Common myeloid progenitor, CD34-positive (primary cell): ENCODE results near the gene TERC.
A peak's percentile ranks its signal among the peaks of the same experiment; 100 is the strongest.

ENCODE experiments used
- CTCF ChIA-PET: fragments of 350-600 bp; sonication (Branson Sonifier 250); formaldehyde crosslinking; loops from one replicate; lab custom pipeline; 2021; ENCODE audit warnings: antibody characterized with exemption; lab: Charles Lee
- POLR2A ChIA-PET: fragments of 350-600 bp; sonication (Branson Sonifier 250); formaldehyde crosslinking; loops from one replicate; lab custom pipeline; 2021; ENCODE audit warnings: antibody characterized with exemption; lab: Charles Lee
- DNase-seq, 3 donors: peaks; one replicate each; pipeline versions ENCODE4 v3.0.0 to v3.0.0-alpha.2; 2013
- H3K27ac ChIP-seq, 2 experiments: 1 replicate in 1 of 2; 2 replicates in 1 of 2; pipeline ENCODE4 v1.7.0; 2013; ENCODE audit warnings: inconsistent platforms in 2 of 2, low read length in 2 of 2, mild to moderate bottlenecking in 2 of 2, low read depth in 1 of 2, moderate library complexity in 1 of 2; ENCODE audit not compliant: severe bottlenecking in 2 of 2, insufficient read depth in 1 of 2, poor library complexity in 1 of 2
- H3K27me3 ChIP-seq, 5 experiments: replicated peaks in 2 of 5; 1 replicate in 3 of 5; 2 replicates in 2 of 5; pipeline versions ENCODE4 v1.6.1 to v1.7.0; 2013; ENCODE audit warnings: low read length in 4 of 5, mild to moderate bottlenecking in 2 of 5, moderate library complexity in 2 of 5, inconsistent platforms in 1 of 5; ENCODE audit not compliant: insufficient read depth in 5 of 5, control insufficient read depth in 4 of 5
- H3K36me3 ChIP-seq, 4 experiments: 1 replicate in 2 of 4; 2 replicates in 2 of 4; pipeline versions ENCODE4 v1.6.1 to v1.7.0; 2013; ENCODE audit warnings: low read length in 3 of 4, control low read depth in 1 of 4, mild to moderate bottlenecking in 1 of 4; ENCODE audit not compliant: control insufficient read depth in 4 of 4, insufficient read depth in 4 of 4
- H3K4me1 ChIP-seq, 4 experiments: 1 replicate in 3 of 4; 2 replicates in 1 of 4; pipeline versions ENCODE4 v1.6.1 to v1.7.1; 2013; ENCODE audit warnings: low read length in 3 of 4, mild to moderate bottlenecking in 3 of 4, control low read depth in 1 of 4, inconsistent platforms in 1 of 4, moderate library complexity in 1 of 4; ENCODE audit not compliant: control insufficient read depth in 4 of 4, insufficient read depth in 4 of 4; ENCODE audit errors: control extremely low read depth in 1 of 4
- H3K4me3 ChIP-seq, 7 experiments: 1 replicate in 4 of 7; 2 replicates in 3 of 7; pipeline versions ENCODE4 v1.5.1 to v1.7.0; 2013; ENCODE audit warnings: mild to moderate bottlenecking in 7 of 7, low read length in 6 of 7, moderate library complexity in 6 of 7, inconsistent platforms in 2 of 7, low read depth in 2 of 7, control low read depth in 1 of 7; ENCODE audit not compliant: insufficient read depth in 4 of 7, control insufficient read depth in 1 of 7; ENCODE audit errors: extremely low read depth in 1 of 7
- H3K9me3 ChIP-seq, 5 experiments: 1 replicate in 4 of 5; 2 replicates in 1 of 5; pipeline versions ENCODE4 v1.6.1 to v1.7.1; 2013; ENCODE audit warnings: low read length in 4 of 5, mild to moderate bottlenecking in 2 of 5, inconsistent platforms in 1 of 5, low read depth in 1 of 5, moderate library complexity in 1 of 5; ENCODE audit not compliant: control insufficient read depth in 4 of 5, insufficient read depth in 2 of 5; ENCODE audit errors: control extremely low read depth in 1 of 5
- WGBS: methylation state at CpG from one replicate; pipeline ENCODE4 v1.1.5; 2013; ENCODE audit not compliant: insufficient coverage; 5-methylcytosine and 5-hydroxymethylcytosine counted together

The TERC gene

DNA sequence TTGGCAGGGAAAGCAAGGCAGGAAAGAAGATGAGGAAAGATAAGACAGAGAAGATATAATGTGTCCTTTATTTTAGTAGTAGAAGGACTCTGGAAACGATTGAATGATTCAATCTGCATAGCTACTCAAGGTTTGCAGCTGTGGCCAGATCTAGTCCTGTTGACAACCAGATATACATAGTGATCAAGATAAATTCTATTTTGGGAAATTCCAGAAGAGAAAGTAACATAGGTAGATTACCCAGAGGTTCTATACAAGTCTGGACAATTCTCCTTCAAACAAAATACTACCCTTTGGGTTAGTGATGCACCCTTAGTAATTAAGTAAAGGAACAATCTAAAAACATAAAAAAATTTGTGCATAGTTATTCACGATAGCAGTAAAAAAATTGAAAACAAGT lies 9.4 kb downstream of the TERC start:
- no CpG with 5 or more reads among the region's 2 CpGs for WGBS
- H3K9me3 ChIP-seq: peaks cover 0 to 3% (median 0%) of the 10 kb centered on the region in 5 experiments
- POLR2A ChIA-PET: no interaction called here

DNA sequence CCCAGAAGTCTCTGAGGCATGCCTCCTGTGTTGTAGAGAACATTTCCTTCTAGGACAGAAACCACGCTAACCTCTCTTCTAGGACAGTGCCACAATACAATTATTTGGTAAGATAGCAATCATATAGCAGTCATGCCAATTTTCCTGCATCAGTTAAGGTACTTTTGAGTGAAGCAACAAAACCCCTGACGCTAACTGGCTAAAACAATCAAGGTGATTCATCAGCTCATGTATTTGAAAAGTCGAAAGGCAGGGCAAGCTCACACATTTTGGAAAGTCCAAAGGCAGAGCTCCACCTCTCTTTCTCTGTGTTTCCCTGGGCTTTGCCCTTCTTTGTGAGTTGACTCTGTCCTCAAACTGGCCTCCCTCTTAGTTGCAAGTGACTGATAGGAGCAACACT lies 10.1 kb downstream of the TERC start:
- Histone ChIP-seq H3K36me3 (no peaks in the 10 kb centered on the region), H3K4me1 (peaks cover 6 to 14% (median 9%) of the 10 kb centered on the region in 4 experiments), H3K27me3 (no peaks in the 10 kb centered on the region), H3K9me3 (no peaks in the 10 kb centered on the region), H3K27ac (no peak overlapping the region), H3K4me3 (no peak overlapping the region)
- ChIA-PET POLR2A (no interaction called here), CTCF (interaction anchor here (1.3 to 1.7 kb wide), 2 partner anchors 8 to 9 kb away, joined by 3 to 11 read pairs; no protein-coding TSS in a partner anchor)
- WGBS: 100% methylated on average over 2 of the region's 3 CpGs
- DNase-seq: no peak

More for the DNA sequence above, 9.4 kb downstream of the TERC start:
- CTCF ChIA-PET: interaction anchor here (1.3 kb wide), 1 partner anchor 9 kb away, joined by 3 read pairs; no protein-coding TSS in a partner anchor
- Histone ChIP-seq H3K4me1 (peaks cover 7 to 19% (median 13%) of the 10 kb centered on the region in 4 experiments), H3K27me3 (no peaks in the 10 kb centered on the region), H3K27ac (no peak overlapping the region), H3K36me3 (no peaks in the 10 kb centered on the region), H3K4me3 (no peak overlapping the region)
- no peak for DNase-seq

DNA sequence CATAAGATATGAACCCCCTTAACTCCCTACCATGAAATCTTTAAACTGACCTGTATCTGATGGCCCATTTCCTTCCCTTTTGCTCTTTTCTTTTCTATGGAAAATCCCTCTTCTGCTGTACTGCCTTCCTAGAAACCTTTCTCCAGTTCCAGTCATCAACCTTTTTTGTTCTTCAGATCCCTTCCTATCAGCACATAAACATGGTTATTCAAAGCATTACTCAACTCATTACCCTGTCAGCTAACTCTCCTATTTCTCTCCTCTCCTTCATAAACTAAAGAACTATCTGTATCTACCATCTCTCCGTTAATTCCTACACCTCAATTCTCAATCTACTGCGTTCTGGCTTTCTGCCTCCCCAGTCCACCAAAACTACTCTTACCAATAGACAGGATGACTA lies 13.0 kb downstream of the TERC start:
- ChIA-PET POLR2A (no interaction called here), CTCF (no interaction called here)
- whole genome bisulfite sequencing: no CpG with 5 or more reads among the region's 2 CpGs
- H3K27ac ChIP-seq: no peak overlapping the region
- H3K36me3 ChIP-seq: no peaks in the 10 kb centered on the region
- H3K9me3 ChIP-seq: no peaks in the 10 kb centered on the region
- DNase-seq: no peak
- peaks cover 0 to 4% (median 2%) of the 10 kb centered on the region in 4 experiments for H3K4me1 ChIP-seq
- no peak overlapping the region for H3K4me3 ChIP-seq
- no peaks in the 10 kb centered on the region for H3K27me3 ChIP-seq

DNA sequence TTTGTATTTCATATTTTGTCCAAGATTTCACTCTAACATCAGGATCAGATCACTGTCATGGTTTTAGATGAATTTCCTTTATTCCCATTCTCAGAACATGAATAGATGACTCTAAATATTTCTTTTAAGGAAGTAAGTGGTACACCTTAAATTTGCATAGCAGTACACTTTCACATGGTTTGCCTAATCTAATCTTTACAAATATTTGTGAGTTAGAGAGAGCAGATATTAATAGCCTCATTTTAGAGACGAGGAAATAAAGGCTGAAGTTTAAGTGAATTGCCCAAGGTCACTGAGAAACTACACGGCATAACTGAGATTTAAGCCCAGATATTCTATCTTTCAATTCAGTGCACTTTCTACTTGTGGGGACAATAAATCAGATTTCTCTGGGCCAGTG lies 14.2 kb downstream of the TERC start:
- H3K36me3 ChIP-seq: no peaks in the 10 kb centered on the region
- 89% methylated on average over 2 of the region's 2 CpGs for WGBS
- no peaks in the 10 kb centered on the region for H3K27me3 ChIP-seq
- no peak for DNase-seq
- no peaks in the 10 kb centered on the region for H3K9me3 ChIP-seq
- H3K27ac ChIP-seq: no peak overlapping the region
- POLR2A ChIA-PET: no interaction called here
- no peak overlapping the region for H3K4me3 ChIP-seq
- CTCF ChIA-PET: no interaction called here
- peaks cover 0 to 6% (median 2%) of the 10 kb centered on the region in 4 experiments for H3K4me1 ChIP-seq

DNA sequence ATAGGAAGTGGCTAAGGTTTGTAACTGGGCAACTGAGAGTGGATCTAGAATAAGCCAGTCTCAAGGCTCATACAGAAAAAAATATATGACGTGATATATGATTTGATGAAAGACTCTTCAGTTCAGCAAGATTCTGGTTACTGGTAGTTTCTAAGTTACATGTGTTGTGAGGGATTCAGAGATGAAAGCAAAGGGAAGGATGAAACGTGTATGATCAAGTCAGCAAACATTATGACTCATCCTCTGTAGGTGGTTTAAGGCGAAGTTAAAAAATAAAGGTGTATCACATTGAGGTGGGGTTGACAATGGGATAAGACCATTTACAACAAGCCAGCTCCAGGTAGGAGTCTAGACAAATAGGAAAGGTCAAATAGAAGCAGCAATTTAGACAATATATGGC lies 16.2 kb downstream of the TERC start:
- H3K4me1 ChIP-seq: peaks cover 0 to 6% (median 2%) of the 10 kb centered on the region in 4 experiments
- H3K36me3 ChIP-seq: no peaks in the 10 kb centered on the region
- no peaks in the 10 kb centered on the region for H3K9me3 ChIP-seq
- H3K4me3 ChIP-seq: no peak overlapping the region
- no peak overlapping the region for H3K27ac ChIP-seq
- ChIA-PET POLR2A (no interaction called here), CTCF (no interaction called here)
- WGBS: 95% methylated on average over 2 of the region's 3 CpGs
- H3K27me3 ChIP-seq: no peaks in the 10 kb centered on the region
- no peak for DNase-seq

DNA sequence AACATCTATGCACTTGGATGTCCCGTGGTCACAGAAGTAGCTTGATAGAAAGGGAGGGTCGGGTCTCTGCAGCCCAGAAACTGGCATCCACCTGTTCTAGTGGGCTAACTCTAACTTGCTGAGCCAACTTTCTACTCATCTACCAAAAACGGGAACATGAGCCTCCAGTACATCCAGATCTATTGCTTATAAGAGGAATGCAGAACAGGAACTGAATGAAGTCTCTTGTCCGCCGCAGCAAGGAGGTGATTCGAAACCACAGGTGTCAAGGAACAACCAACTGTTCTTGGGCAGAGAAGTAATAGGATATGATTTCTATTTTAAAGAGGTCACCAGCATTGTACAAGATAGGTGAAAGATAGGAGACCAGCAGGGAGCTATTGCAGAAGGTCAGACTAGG lies 17.9 kb downstream of the TERC start:
- CTCF ChIA-PET: interaction anchor here (0.6 to 4.0 kb wide), 5 partner anchors 8 to 598 kb away, joined by 3 to 24 read pairs (median 9); no protein-coding TSS in a partner anchor
- POLR2A ChIA-PET: interaction anchor here (0.6 kb wide), 1 partner anchor 231 kb away, joined by 3 read pairs; no protein-coding TSS in a partner anchor
- WGBS: 23% methylated on average over 5 of the region's 6 CpGs

DNA sequence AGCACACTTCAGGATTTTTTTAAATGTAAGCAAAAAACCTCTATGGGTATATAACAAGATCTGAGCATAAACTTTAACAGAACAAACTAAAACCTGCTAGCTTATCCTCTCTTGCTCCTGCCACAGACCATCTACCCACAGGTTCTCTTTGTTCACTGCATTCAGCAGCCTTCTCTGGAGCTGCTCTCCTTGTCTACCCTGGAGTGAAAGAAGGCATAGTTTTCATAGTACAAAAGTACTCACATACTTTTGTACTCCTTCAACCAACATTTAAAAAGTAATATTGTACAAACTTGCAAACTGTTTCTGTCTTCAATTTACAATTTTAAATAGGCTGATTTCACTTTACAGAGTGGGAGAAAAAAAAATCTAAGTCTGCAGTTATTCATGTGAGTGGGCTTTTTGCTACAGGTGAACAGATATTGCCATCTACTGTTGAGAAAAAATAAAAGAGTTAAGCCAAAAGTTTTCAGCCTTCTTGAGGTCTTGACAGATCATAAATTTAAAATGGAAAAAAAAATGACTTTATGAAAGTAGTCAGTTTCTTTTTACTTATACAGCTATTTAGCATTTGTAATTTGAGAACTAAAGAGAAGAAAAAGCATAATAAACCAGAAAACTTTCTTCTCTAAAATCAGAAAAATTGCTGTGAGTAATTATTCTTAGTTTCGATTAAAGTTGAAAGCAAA lies 20.4 kb downstream of the TERC start:
- no CpG with 5 or more reads among the region's 1 CpG for WGBS
- CTCF ChIA-PET: interaction anchor here (0.5 to 4.0 kb wide), 14 partner anchors 8 to 1533 kb away, joined by 3 to 24 read pairs (median 4); no protein-coding TSS in a partner anchor

More for the DNA sequence above, 17.9 kb downstream of the TERC start:
- Histone ChIP-seq H3K4me1 (peaks cover 0 to 6% (median 2%) of the 10 kb centered on the region in 4 experiments), H3K9me3 (no peaks in the 10 kb centered on the region), H3K4me3 (no peak overlapping the region), H3K27ac (no peak overlapping the region), H3K27me3 (no peaks in the 10 kb centered on the region), H3K36me3 (no peaks in the 10 kb centered on the region)
- DNase-seq: peak; percentile 30 to 84 (median 76)

More for the DNA sequence above, 20.4 kb downstream of the TERC start:
- Histone ChIP-seq H3K36me3 (no peaks in the 10 kb centered on the region), H3K4me1 (peaks cover 0 to 6% (median 2%) of the 10 kb centered on the region in 4 experiments), H3K4me3 (no peak overlapping the region), H3K9me3 (no peaks in the 10 kb centered on the region), H3K27me3 (no peaks in the 10 kb centered on the region), H3K27ac (no peak overlapping the region)
- POLR2A ChIA-PET: interaction anchor here (0.5 kb wide), 1 partner anchor 468 kb away, joined by 3 read pairs; no protein-coding TSS in a partner anchor
- peak; percentile 53 to 74 (median 68) for DNase-seq
